ENCODE data around the gene ETV5.

The ETV5 gene

DNA sequence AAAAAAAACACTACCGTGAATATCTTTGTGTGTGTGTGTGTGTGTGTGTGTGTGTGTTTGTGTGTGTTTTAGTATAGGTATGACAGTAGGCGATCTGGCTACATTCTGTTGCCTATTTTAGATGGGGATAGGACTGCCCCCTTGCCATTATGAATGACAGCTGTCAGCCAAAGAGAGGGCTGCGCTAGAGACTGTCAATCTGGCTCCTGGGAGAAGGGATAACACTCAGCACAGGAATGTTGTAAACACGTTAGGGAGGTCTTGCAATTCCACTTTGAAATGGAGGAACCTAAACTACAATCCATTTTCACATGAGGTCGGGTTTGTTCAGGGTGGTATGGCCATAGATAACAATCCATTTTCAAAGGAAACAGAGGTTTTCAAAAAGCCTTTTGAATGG lies 14.1 kb upstream of the ETV5 start:
- Histone ChIP-seq H3K36me3 (ENCODE audit: control insufficient read depth in 1 of 2, insufficient read depth in 2 of 2, low read depth in 1 of 2, low read length in 2 of 2) (no peaks in the 10 kb centered on the region), H3K4ac (ENCODE audit: low read depth in 1 of 2, low read length in 2 of 2) (no peak overlapping the region), H2BK120ac (ENCODE audit: low read depth, low read length) (no peak overlapping the region), H4K8ac (ENCODE audit: low read length) (no peak overlapping the region), H4K91ac (ENCODE audit: low read length) (no peak overlapping the region), H3K4me2 (ENCODE audit: low read length, poor library complexity, severe bottlenecking) (no peak overlapping the region), H3K79me1 (replicated peaks; ENCODE audit: low read length, poor library complexity, severe bottlenecking) (no peaks in the 10 kb centered on the region), H3K9ac (ENCODE audit: low read length) (no peak overlapping the region), H2BK12ac (ENCODE audit: low read length in 2 of 2) (no peak overlapping the region), H3K18ac (ENCODE audit: low read depth in 1 of 2, low read length in 2 of 2) (no peak overlapping the region), H3K27ac (ENCODE audit: low read length, poor library complexity, severe bottlenecking) (no peak overlapping the region), H3K14ac (ENCODE audit: low read length in 2 of 2) (no peak overlapping the region), H3K4me1 (ENCODE audit: control insufficient read depth, insufficient read depth, low read depth, low read length) (peaks cover 18% of the 10 kb centered on the region), H2BK5ac (ENCODE audit: low read depth, low read length, poor library complexity, severe bottlenecking) (no peak overlapping the region), H3K9me3 (ENCODE audit: control insufficient read depth, low read length) (no peaks in the 10 kb centered on the region), H3K4me3 (ENCODE audit: insufficient read depth in 1 of 2, low read depth in 1 of 2, low read length in 2 of 2) (no peak overlapping the region), H2AFZ (ENCODE audit: low read depth, low read length) (no peak overlapping the region), H2BK15ac (ENCODE audit: low read depth, poor library complexity, severe bottlenecking) (no peak overlapping the region), H3K27me3 (ENCODE audit: control insufficient read depth in 1 of 2, insufficient read depth in 1 of 2, low read length in 2 of 2) (peaks cover 19 to 35% of the 10 kb centered on the region in 2 experiments), H3K23ac (ENCODE audit: low read length in 2 of 2) (no peak overlapping the region), H2AK5ac (ENCODE audit: low read length, severe bottlenecking) (no peak overlapping the region)
- WGBS, result 76% methylated on average over 5 of the region's 5 CpGs
- DNase-seq, result no peak

GRCh38 chr3:186121968-186122367 lies 13.1 kb upstream of the ETV5 start:
- H2BK120ac ChIP-seq (ENCODE audit: low read depth, low read length), result no peak overlapping the region
- H3K23ac ChIP-seq (ENCODE audit: low read length in 2 of 2), result no peak overlapping the region
- no peak overlapping the region for H4K8ac ChIP-seq (ENCODE audit: low read length)
- no peaks in the 10 kb centered on the region for H3K79me1 ChIP-seq (replicated peaks; ENCODE audit: low read length, poor library complexity, severe bottlenecking)
- no peak overlapping the region for H2AK5ac ChIP-seq (ENCODE audit: low read length, severe bottlenecking)
- H3K9me3 ChIP-seq (ENCODE audit: control insufficient read depth, low read length), result no peaks in the 10 kb centered on the region
- H3K14ac ChIP-seq (ENCODE audit: low read length in 2 of 2), result no peak overlapping the region
- no peak overlapping the region for H2BK15ac ChIP-seq (ENCODE audit: low read depth, poor library complexity, severe bottlenecking)
- H3K27me3 ChIP-seq (ENCODE audit: control insufficient read depth in 1 of 2, insufficient read depth in 1 of 2, low read length in 2 of 2), result peaks cover 24 to 38% of the 10 kb centered on the region in 2 experiments
- H2AFZ ChIP-seq (ENCODE audit: low read depth, low read length), result no peak overlapping the region
- no peaks in the 10 kb centered on the region for H3K36me3 ChIP-seq (ENCODE audit: control insufficient read depth in 1 of 2, insufficient read depth in 2 of 2, low read depth in 1 of 2, low read length in 2 of 2)
- no peak overlapping the region for H3K9ac ChIP-seq (ENCODE audit: low read length)
- H2BK12ac ChIP-seq (ENCODE audit: low read length in 2 of 2), result no peak overlapping the region
- peak overlapping the region; percentile 32 for H3K4me2 ChIP-seq (ENCODE audit: low read length, poor library complexity, severe bottlenecking)
- H3K4ac ChIP-seq (ENCODE audit: low read depth in 1 of 2, low read length in 2 of 2), result no peak overlapping the region
- H3K4me3 ChIP-seq (ENCODE audit: insufficient read depth in 1 of 2, low read depth in 1 of 2, low read length in 2 of 2), result no peak overlapping the region
- DNase-seq, result no peak
- H3K18ac ChIP-seq (ENCODE audit: low read depth in 1 of 2, low read length in 2 of 2), result no peak overlapping the region
- WGBS, result 52% methylated on average over 1 of the region's 2 CpGs
- H3K27ac ChIP-seq (ENCODE audit: low read length, poor library complexity, severe bottlenecking), result no peak overlapping the region
- no peak overlapping the region for H2BK5ac ChIP-seq (ENCODE audit: low read depth, low read length, poor library complexity, severe bottlenecking)
- no peak overlapping the region for H4K91ac ChIP-seq (ENCODE audit: low read length)
- H3K4me1 ChIP-seq (ENCODE audit: control insufficient read depth, insufficient read depth, low read depth, low read length), result peaks cover 18% of the 10 kb centered on the region

- no peak overlapping the region for H2BK12ac ChIP-seq (ENCODE audit: low read length in 2 of 2)
- no peak overlapping the region for H3K27ac ChIP-seq (ENCODE audit: low read length, poor library complexity, severe bottlenecking)
- H3K4ac ChIP-seq (ENCODE audit: low read depth in 1 of 2, low read length in 2 of 2), result no peak overlapping the region
- H3K14ac ChIP-seq (ENCODE audit: low read length in 2 of 2), result no peak overlapping the region
- no peak overlapping the region for H3K23ac ChIP-seq (ENCODE audit: low read length in 2 of 2)
- H3K4me3 ChIP-seq (ENCODE audit: insufficient read depth in 1 of 2, low read depth in 1 of 2, low read length in 2 of 2), result no peak overlapping the region
- H3K9me3 ChIP-seq (ENCODE audit: control insufficient read depth, low read length), result no peaks in the 10 kb centered on the region
- no peak for DNase-seq
- H3K4me1 ChIP-seq (ENCODE audit: control insufficient read depth, insufficient read depth, low read depth, low read length), result peaks cover 18% of the 10 kb centered on the region
- no peak overlapping the region for H4K91ac ChIP-seq (ENCODE audit: low read length)
- H3K79me1 ChIP-seq (replicated peaks; ENCODE audit: low read length, poor library complexity, severe bottlenecking), result no peaks in the 10 kb centered on the region
- no peak overlapping the region for H3K9ac ChIP-seq (ENCODE audit: low read length)
- no peak overlapping the region for H3K4me2 ChIP-seq (ENCODE audit: low read length, poor library complexity, severe bottlenecking)
- 85% methylated on average over 5 of the region's 6 CpGs for WGBS
- no peak overlapping the region for H2BK120ac ChIP-seq (ENCODE audit: low read depth, low read length)
- H3K18ac ChIP-seq (ENCODE audit: low read depth in 1 of 2, low read length in 2 of 2), result no peak overlapping the region
- H2BK15ac ChIP-seq (ENCODE audit: low read depth, poor library complexity, severe bottlenecking), result no peak overlapping the region
- no peaks in the 10 kb centered on the region for H3K36me3 ChIP-seq (ENCODE audit: control insufficient read depth in 1 of 2, insufficient read depth in 2 of 2, low read depth in 1 of 2, low read length in 2 of 2)
- H2AFZ ChIP-seq (ENCODE audit: low read depth, low read length), result no peak overlapping the region
- H2AK5ac ChIP-seq (ENCODE audit: low read length, severe bottlenecking), result no peak overlapping the region
- peaks cover 24 to 38% of the 10 kb centered on the region in 2 experiments for H3K27me3 ChIP-seq (ENCODE audit: control insufficient read depth in 1 of 2, insufficient read depth in 1 of 2, low read length in 2 of 2)
- H2BK5ac ChIP-seq (ENCODE audit: low read depth, low read length, poor library complexity, severe bottlenecking), result no peak overlapping the region
- H4K8ac ChIP-seq (ENCODE audit: low read length), result no peak overlapping the region
Measured at GRCh38 chr3:186121278-186121677, 12.4 kb upstream of the ETV5 start.

GRCh38 chr3:186119499-186119898 lies 10.6 kb upstream of the ETV5 start:
- no peak for DNase-seq
- no peak overlapping the region for H2BK120ac ChIP-seq (ENCODE audit: low read depth, low read length)
- no peak overlapping the region for H2AFZ ChIP-seq (ENCODE audit: low read depth, low read length)
- no peak overlapping the region for H3K23ac ChIP-seq (ENCODE audit: low read length in 2 of 2)
- H3K14ac ChIP-seq (ENCODE audit: low read length in 2 of 2), result no peak overlapping the region
- H3K9ac ChIP-seq (ENCODE audit: low read length), result no peak overlapping the region
- H3K9me3 ChIP-seq (ENCODE audit: control insufficient read depth, low read length), result no peaks in the 10 kb centered on the region
- no peak overlapping the region for H3K4me3 ChIP-seq (ENCODE audit: insufficient read depth in 1 of 2, low read depth in 1 of 2, low read length in 2 of 2)
- H3K18ac ChIP-seq (ENCODE audit: low read depth in 1 of 2, low read length in 2 of 2), result no peak overlapping the region
- H3K36me3 ChIP-seq (ENCODE audit: control insufficient read depth in 1 of 2, insufficient read depth in 2 of 2, low read depth in 1 of 2, low read length in 2 of 2), result no peaks in the 10 kb centered on the region
- 89% methylated on average over 3 of the region's 4 CpGs for WGBS
- peaks cover 30 to 38% of the 10 kb centered on the region in 2 experiments for H3K27me3 ChIP-seq (ENCODE audit: control insufficient read depth in 1 of 2, insufficient read depth in 1 of 2, low read length in 2 of 2)
- H2AK5ac ChIP-seq (ENCODE audit: low read length, severe bottlenecking), result no peak overlapping the region
- H2BK12ac ChIP-seq (ENCODE audit: low read length in 2 of 2), result no peak overlapping the region
- no peak overlapping the region for H2BK5ac ChIP-seq (ENCODE audit: low read depth, low read length, poor library complexity, severe bottlenecking)
- H3K4me2 ChIP-seq (ENCODE audit: low read length, poor library complexity, severe bottlenecking), result no peak overlapping the region
- no peak overlapping the region for H4K91ac ChIP-seq (ENCODE audit: low read length)
- H3K27ac ChIP-seq (ENCODE audit: low read length, poor library complexity, severe bottlenecking), result no peak overlapping the region
- H3K4me1 ChIP-seq (ENCODE audit: control insufficient read depth, insufficient read depth, low read depth, low read length), result peaks cover 10% of the 10 kb centered on the region
- H2BK15ac ChIP-seq (ENCODE audit: low read depth, poor library complexity, severe bottlenecking), result no peak overlapping the region
- H4K8ac ChIP-seq (ENCODE audit: low read length), result no peak overlapping the region
- H3K4ac ChIP-seq (ENCODE audit: low read depth in 1 of 2, low read length in 2 of 2), result no peak overlapping the region
- H3K79me1 ChIP-seq (replicated peaks; ENCODE audit: low read length, poor library complexity, severe bottlenecking), result no peaks in the 10 kb centered on the region
